ENCODE measurements around the gene HBZ.

Gene HBZ

DNA sequence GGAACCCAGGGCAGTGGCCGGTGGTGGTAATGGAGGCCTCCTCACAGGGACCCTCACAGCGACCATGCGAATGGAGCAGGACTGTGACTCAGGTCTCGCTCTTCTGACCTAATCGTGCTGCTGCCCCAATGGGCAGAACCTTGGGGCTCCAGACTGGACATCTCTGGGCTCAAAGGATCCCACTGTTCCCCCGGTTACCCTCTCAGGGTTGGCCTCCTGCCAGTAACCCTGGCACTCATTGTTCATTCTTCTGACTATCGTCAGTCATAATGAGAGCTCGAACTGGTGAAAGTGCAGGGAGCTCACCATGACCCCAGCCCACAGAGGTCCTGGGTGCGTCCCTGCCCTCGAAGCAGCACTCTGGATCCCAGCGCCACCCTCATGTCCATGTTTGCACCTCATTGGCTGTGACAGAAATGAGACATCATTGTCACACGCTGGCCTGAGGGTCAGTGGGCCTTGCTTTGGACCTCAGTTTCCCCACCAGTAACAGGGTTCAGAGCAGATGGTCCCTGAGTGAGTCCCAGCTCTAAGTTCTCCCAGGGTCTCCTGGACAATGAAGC, 10.0 kb upstream of the HBZ start:
- Histone ChIP-seq H3K79me2 (ENCODE audit: insufficient read depth, low read length) (peaks cover 9% of the 10 kb centered on the region), H3K27me3 (ENCODE audit: insufficient read depth, low read length, poor library complexity) (no peaks in the 10 kb centered on the region), H3K27ac (ENCODE audit: low read length) (no peak overlapping the region), H3K9me3 (ENCODE audit: insufficient read depth, low read length, severe bottlenecking) (no peaks in the 10 kb centered on the region), H3K4me1 (ENCODE audit: insufficient read depth, low read length) (peaks cover 13% of the 10 kb centered on the region), H3K4me3 (ENCODE audit: low read depth in 1 of 2, low read length in 2 of 2) (no peak overlapping the region), H3K36me3 (ENCODE audit: insufficient read depth, low read length) (no peaks in the 10 kb centered on the region), H2AFZ (ENCODE audit: low read depth, low read length) (no peak overlapping the region), H3K9ac (ENCODE audit: low read depth, low read length) (no peak overlapping the region), H3K4me2 (ENCODE audit: insufficient read depth, low read length) (no peak overlapping the region), H4K20me1 (ENCODE audit: insufficient read depth, low read length) (no peaks in the 10 kb centered on the region)
- no peak for ATAC-seq (ENCODE audit: insufficient read depth, low read depth)
- TF ChIP-seq, protein P1, sequence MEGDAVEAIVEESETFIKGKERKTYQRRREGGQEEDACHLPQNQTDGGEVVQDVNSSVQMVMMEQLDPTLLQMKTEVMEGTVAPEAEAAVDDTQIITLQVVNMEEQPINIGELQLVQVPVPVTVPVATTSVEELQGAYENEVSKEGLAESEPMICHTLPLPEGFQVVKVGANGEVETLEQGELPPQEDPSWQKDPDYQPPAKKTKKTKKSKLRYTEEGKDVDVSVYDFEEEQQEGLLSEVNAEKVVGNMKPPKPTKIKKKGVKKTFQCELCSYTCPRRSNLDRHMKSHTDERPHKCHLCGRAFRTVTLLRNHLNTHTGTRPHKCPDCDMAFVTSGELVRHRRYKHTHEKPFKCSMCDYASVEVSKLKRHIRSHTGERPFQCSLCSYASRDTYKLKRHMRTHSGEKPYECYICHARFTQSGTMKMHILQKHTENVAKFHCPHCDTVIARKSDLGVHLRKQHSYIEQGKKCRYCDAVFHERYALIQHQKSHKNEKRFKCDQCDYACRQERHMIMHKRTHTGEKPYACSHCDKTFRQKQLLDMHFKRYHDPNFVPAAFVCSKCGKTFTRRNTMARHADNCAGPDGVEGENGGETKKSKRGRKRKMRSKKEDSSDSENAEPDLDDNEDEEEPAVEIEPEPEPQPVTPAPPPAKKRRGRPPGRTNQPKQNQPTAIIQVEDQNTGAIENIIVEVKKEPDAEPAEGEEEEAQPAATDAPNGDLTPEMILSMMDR (IDR thresholded peaks at IDR 0.05; ENCODE audit: borderline replicate concordance, extremely low read depth, low read length, poor library complexity, severe bottlenecking): no peak
- TF ChIP-seq EZH2 (IDR thresholded peaks at IDR 0.05; ENCODE audit: borderline replicate concordance, low read depth, low read length, severe bottlenecking): no peak
- no peak for DNase-seq

DNA sequence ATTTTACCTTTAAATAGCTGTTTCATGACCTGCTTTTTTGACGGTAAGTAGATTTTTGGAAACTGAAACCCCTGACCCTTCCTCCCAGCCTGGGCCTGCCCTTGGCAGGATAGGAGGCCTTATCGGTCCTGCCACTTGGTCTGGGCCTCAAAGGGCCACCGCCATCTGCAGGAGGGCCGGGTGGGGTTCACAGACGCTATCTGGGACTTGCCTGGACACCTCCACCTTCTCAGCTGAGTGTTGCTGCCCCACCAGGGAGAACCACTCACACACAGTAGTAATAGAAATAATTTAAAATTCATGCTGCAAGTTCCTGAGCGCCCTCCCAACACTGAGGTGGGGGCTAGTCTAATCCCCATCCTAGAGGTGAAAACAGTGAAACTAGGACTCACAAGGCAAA, 9.4 kb upstream of the HBZ start:
- Histone ChIP-seq H4K20me1 (ENCODE audit: insufficient read depth, low read length) (no peaks in the 10 kb centered on the region), H3K9me3 (ENCODE audit: insufficient read depth, low read length, severe bottlenecking) (no peaks in the 10 kb centered on the region), H3K4me3 (ENCODE audit: low read depth in 1 of 2, low read length in 2 of 2) (no peak overlapping the region), H3K9ac (ENCODE audit: low read depth, low read length) (no peak overlapping the region), H3K27me3 (ENCODE audit: insufficient read depth, low read length, poor library complexity) (no peaks in the 10 kb centered on the region), H3K27ac (ENCODE audit: low read length) (no peak overlapping the region), H3K4me2 (ENCODE audit: insufficient read depth, low read length) (no peak overlapping the region), H2AFZ (ENCODE audit: low read depth, low read length) (no peak overlapping the region), H3K4me1 (ENCODE audit: insufficient read depth, low read length) (peaks cover 9% of the 10 kb centered on the region; the same call in 1 of the 2 replicates), H3K79me2 (ENCODE audit: insufficient read depth, low read length) (peaks cover 4% of the 10 kb centered on the region), H3K36me3 (ENCODE audit: insufficient read depth, low read length) (no peaks in the 10 kb centered on the region)
- TF ChIP-seq, protein P1 (IDR thresholded peaks at IDR 0.05; ENCODE audit: borderline replicate concordance, extremely low read depth, low read length, poor library complexity, severe bottlenecking): no peak
- no peak for TF ChIP-seq EZH2 (IDR thresholded peaks at IDR 0.05; ENCODE audit: borderline replicate concordance, low read depth, low read length, severe bottlenecking)
- DNase-seq: no peak
- ATAC-seq (ENCODE audit: insufficient read depth, low read depth): no peak

DNA sequence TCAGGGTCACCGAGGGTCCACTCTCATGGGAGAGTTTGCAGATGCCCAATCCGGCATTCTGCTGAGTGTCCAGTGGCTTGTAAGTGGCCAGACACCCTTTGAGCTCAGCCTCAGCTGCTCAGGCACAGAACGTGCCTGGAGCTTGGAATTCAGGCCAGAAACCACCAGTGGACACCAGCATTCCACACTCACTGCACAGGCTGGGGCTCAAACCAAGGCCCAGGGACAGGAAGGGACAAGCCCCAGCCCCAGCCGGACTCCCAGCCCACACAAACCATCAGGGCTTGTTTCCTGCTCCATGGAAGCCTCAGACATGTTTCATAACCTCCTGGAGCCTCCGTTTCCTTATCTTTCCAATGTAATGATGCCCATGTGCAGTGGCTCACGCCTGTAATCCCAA, 9.0 kb upstream of the HBZ start:
- no peaks in the 10 kb centered on the region for H3K9me3 ChIP-seq (ENCODE audit: insufficient read depth, low read length, severe bottlenecking)
- ATAC-seq (ENCODE audit: insufficient read depth, low read depth) (no peak), DNase-seq (no peak)
- H4K20me1 ChIP-seq (ENCODE audit: insufficient read depth, low read length): no peaks in the 10 kb centered on the region
- H2AFZ ChIP-seq (ENCODE audit: low read depth, low read length): no peak overlapping the region
- TF ChIP-seq, protein P1 (IDR thresholded peaks at IDR 0.05; ENCODE audit: borderline replicate concordance, extremely low read depth, low read length, poor library complexity, severe bottlenecking): no peak
- no peak for TF ChIP-seq EZH2 (IDR thresholded peaks at IDR 0.05; ENCODE audit: borderline replicate concordance, low read depth, low read length, severe bottlenecking)
- no peak overlapping the region for H3K27ac ChIP-seq (ENCODE audit: low read length)
- H3K27me3 ChIP-seq (ENCODE audit: insufficient read depth, low read length, poor library complexity): no peaks in the 10 kb centered on the region
- H3K4me2 ChIP-seq (ENCODE audit: insufficient read depth, low read length): no peak overlapping the region
- no peaks in the 10 kb centered on the region for H3K36me3 ChIP-seq (ENCODE audit: insufficient read depth, low read length)
- H3K4me1 ChIP-seq (ENCODE audit: insufficient read depth, low read length): peaks cover 9% of the 10 kb centered on the region; the same call in 1 of the 2 replicates
- no peak overlapping the region for H3K4me3 ChIP-seq (ENCODE audit: low read depth in 1 of 2, low read length in 2 of 2)
- no peak overlapping the region for H3K9ac ChIP-seq (ENCODE audit: low read depth, low read length)
- 0 out of 2 replicates have a peak, but pooled peaks cover 2% of the 10 kb centered on the region for H3K79me2 ChIP-seq (ENCODE audit: insufficient read depth, low read length)
